ENCODE results near the gene KRT83. TPM values are rescaled to one million over a fixed set of nuclear protein-coding genes. Genes with fewer than 3 reads are reported as not detected.
"Not testable (repeated sequence)": the region's sequence is repeated elsewhere in the genome, so short reads cannot be mapped to it uniquely, and the experiment has no call there.

KRT83 gene
- total RNA-seq, 1 donor from 2014 or later: not detected

DNA sequence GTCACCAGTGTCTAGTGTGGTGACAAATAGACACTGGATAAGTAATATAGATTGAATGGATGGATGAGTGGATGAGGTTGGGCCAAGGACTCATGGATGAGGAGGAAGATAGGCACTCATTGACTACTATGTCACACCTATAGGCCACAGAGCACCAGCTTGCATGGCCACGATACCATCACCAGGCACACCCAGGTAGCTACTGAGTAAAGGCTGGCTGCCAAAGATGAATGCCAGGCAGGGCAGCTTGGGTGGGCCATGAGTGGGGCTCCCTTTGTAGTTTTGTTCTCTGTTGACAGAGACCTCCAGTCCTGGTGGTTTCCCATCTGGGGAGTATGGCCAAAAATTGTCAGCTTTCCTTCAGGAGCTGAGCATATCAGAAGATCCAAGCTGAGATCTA lies 11.2 kb upstream of the KRT83 start:
- no peak for DNase-seq (ENCODE audit: low read depth in 2 of 2)

DNA sequence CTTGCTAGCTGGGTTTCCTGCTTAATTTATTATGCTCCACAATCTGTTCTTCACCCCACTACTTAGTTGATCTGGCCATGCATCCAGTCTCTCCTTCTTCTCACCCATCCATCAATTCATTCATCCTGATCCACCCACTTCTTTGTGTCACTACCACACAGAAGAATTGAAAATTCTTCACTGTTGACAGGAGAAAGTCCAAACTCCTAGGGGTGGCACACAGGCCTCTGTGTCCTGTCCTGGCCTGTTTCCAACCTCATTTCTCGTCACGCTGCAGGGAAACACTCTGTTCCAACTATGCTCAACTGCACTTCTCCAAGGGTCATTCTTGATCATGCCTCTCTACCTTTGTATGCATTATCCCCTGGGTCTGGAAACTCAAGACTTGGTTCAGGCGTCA lies 10.6 kb upstream of the KRT83 start:
- DNase-seq (ENCODE audit: low read depth in 2 of 2): no peak

GRCh38 chr12:52331039-52331438 lies 9.8 kb upstream of the KRT83 start:
- no peak for DNase-seq (ENCODE audit: low read depth in 2 of 2)

GRCh38 chr12:52327830-52328500 lies 6.8 kb upstream of the KRT83 start:
- no peak for DNase-seq (ENCODE audit: low read depth in 2 of 2)

GRCh38 chr12:52327052-52327829 lies 6.0 kb upstream of the KRT83 start:
- peak; percentile 80 to 94 for DNase-seq (ENCODE audit: low read depth in 2 of 2)

DNA sequence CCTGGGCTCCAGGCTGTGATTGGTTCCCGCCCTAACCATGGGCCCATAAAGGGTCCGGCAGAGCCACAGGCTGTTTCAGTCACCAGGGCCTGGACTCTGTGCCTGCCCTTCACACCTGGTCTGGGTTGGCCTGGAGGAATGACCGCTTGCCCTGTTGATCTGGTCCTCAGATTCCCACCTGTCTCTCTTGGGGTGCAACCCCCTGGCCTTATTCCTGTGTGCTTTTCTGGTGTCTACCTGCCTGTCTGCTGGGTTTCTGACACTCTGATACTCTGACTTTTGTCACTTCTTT lies 2.9 kb upstream of the KRT83 start:
- DNase-seq (ENCODE audit: low read depth in 2 of 2): no peak

- no peak for DNase-seq (ENCODE audit: low read depth in 2 of 2)
These were observed 2.4 kb upstream of the KRT83 start for GRCh38 chr12:52323416-52324152.

DNA sequence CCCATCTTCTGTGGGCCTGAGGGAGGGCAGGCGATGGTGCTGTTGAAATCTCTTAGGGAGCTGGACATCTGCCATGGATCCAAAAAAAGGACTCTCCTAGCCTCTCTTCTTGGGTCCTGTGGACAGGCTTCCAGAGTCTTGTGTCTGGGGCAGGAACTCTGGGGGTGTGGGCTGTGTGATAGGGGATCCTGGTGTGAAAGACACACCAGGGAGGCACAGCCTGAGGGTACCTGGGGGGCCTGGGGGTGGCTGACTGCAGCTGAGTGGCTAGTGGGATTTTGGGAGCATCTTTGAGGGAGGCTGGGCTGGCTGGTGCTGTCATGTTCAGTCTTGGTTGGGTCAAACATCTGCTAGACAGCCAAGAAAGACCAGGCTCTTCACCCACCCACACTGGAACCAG lies 1.8 kb upstream of the KRT83 start:
- DNase-seq (ENCODE audit: low read depth in 2 of 2): no peak

GRCh38 chr12:52322069-52322468 lies 871 bp upstream of the KRT83 start:
- DNase-seq (ENCODE audit: low read depth in 2 of 2): no peak

GRCh38 chr12:52321418-52321817 lies 220 bp upstream of the KRT83 start:
- DNase-seq (ENCODE audit: low read depth in 2 of 2): no peak

GRCh38 chr12:52319097-52319496 lies 2.1 kb downstream of the KRT83 start:
- DNase-seq (ENCODE audit: low read depth in 2 of 2): no peak

DNA sequence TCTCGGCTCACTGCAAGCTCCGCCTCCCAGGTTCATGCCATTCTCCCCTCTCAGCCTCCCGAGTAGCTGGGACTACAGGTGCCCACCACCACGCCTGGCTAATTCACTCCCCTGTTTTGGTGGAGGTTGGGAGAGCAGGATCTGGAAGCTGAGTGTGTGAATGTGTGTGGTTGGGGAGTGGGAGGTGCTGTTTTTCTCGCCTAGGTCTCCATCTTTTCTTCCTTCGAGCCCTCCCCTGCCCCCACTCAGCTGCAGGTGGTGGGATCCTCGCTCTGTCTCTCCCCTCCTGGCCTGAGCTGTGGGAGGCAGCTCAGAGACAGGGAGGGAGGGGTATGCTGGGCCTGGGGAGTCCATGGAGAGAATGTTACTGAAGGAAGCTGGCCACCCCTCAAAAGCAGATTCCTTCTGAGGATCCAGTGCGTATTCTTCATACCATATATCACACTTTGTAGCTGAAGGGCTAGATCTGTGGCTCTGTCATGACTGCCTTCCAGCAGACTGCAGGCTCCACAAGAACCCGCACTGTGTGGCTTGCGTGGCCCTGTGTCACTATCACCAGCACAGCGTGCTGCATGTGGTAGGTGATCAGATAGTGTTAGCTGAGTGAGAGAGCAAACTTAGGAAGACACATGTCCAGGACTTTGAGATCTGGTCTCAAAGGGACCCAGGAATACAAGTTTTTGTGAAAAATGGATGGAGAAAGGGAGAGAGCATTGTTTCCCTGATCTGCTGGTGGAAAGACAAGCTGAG lies 2.8 kb downstream of the KRT83 start:
- DNase-seq (ENCODE audit: low read depth in 2 of 2): no peak

- no peak for DNase-seq (ENCODE audit: low read depth in 2 of 2)
These were observed 3.6 kb downstream of the KRT83 start for GRCh38 chr12:52317468-52318052.

- no peak for DNase-seq (ENCODE audit: low read depth in 2 of 2)
These were observed 4.5 kb downstream of the KRT83 start for GRCh38 chr12:52316701-52317100.

DNA sequence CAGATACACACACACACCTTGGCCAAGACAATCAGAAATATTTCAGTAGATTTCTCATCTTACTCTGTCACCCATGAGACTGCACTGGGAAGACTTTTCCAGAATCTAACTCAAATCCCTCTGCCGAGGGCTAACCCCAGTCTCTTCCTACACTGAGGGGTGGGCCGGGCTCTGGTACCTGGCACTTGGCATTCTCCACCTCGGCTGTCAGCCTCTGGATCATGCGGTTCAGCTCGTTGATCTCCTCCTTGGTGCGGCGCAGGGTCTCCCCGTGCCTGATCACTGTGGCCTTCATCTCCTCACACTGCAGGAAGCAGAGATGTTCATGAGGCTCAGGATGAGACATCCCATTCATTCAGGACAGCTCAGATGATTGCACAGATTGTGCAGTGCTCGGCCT lies 4.9 kb downstream of the KRT83 start:
- DNase-seq (ENCODE audit: low read depth in 2 of 2): no peak

GRCh38 chr12:52315721-52316120 lies 5.5 kb downstream of the KRT83 start:
- DNase-seq (ENCODE audit: low read depth in 2 of 2): not testable (repeated sequence)

GRCh38 chr12:52314511-52314910 lies 6.7 kb downstream of the KRT83 start:
- DNase-seq (ENCODE audit: low read depth in 2 of 2): no peak

- DNase-seq (ENCODE audit: low read depth in 2 of 2): no peak
These were observed 7.3 kb downstream of the KRT83 start for GRCh38 chr12:52313926-52314325.

DNA sequence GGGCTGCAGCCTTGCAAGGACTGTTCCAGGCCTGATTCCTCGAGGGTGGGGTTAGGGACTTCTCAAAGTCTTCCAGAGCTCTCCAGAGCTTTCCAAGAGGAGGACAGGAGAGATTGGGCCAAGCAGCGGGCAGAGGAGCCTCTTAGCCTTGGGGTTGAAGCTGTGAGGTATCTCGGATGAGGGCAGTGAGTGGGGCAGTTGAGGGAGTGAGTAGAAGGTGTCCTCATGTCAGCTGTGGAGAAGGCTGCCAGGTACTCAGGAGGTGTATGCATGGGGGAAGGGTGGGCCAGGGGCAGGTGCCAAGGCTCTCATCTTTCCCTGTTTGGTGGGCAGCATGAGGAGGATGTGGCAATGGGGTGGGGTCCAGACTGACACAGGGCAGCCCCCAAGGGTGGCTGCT lies 7.7 kb downstream of the KRT83 start:
- DNase-seq (ENCODE audit: low read depth in 2 of 2): no peak

DNA sequence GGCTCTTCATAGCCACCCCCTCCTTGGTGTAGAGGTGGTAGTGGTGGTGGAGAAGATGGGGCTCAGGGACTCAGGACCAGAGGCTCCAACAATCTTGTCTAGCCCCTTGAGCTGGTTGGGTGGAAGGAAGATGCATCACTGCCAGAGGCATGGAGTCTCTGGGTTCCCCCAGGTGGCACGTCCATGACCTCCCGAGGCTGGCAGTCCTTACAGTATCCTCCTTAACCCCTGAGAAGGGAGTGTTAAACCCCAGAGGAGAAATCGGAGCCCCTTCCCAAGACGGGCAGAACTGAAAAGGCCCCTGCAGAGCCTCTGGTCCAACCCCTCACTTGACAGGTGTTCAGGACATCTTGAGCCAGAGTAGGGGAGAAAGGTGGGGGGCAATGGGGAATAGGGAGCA lies 9.1 kb downstream of the KRT83 start:
- DNase-seq (ENCODE audit: low read depth in 2 of 2): no peak

DNA sequence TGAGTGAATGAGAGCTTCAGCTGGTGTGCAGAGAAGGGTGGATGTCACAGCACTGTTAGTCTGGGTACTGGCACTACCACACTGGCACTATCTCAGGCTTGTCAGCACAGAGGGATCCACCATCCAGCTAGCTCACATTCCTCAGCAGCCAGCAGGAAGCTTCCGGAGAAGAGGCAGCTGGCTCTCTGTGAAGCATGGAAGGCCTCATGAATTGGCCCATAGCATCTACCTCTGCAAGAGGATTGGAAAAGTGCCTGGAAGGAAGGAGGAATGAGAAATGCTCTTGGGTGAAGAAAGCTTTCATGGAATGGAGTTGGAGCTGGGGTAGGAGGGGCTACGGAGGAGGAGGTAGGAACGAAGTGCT lies 9.9 kb downstream of the KRT83 start:
- no peak for DNase-seq (ENCODE audit: low read depth in 2 of 2)
